ENCODE data around the gene SPRY4. TPM values are rescaled to one million over a fixed set of nuclear protein-coding genes. Genes with fewer than 3 reads are reported as not detected.
"Not testable (repeated sequence)": the region's sequence is repeated elsewhere in the genome, so short reads cannot be mapped to it uniquely, and the experiment has no call there.

SPRY4 gene
- polyA plus RNA-seq, 1 donor: 48.7 TPM

DNA sequence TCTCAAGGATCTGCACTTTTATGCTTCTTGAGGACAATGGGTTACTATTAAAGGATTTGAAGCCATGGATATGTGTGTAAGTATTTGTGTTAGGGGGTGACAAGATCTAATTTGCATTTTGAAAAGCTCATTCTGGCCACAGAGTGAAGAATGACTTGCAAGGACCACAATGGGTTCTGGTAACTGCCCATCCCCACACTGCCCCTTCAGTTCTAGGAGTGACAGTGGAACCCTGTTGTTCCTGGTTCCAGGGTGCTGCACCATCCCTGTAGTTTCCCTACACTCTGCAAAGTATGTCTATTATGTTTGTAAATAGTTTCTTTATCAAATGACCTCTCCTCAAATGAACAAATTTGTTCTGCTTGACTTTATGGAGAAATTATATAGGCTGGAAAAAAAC, 9.7 kb upstream of the SPRY4 start:
- DNase-seq (ENCODE audit: low read depth): no peak

DNA sequence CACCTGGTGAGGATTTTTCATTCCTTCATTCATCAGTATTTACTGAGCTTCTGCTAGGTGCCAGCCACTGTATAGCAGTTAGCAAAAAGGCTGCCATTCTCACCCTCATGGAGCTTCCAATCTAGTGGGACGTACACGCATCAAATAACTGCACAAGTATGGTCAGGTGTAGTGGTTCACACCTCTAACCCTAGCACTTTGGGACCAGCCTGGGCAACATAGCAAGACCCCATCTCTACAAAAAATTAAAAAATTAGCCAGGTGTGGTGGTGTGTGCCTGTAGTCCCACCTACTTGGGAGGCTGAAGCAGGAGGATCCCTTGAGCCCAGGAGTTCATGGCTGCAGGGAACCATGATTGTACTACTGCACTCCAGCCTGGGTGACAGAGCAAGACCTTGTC, 8.9 kb upstream of the SPRY4 start:
- not testable (repeated sequence) for DNase-seq (ENCODE audit: low read depth)

DNA sequence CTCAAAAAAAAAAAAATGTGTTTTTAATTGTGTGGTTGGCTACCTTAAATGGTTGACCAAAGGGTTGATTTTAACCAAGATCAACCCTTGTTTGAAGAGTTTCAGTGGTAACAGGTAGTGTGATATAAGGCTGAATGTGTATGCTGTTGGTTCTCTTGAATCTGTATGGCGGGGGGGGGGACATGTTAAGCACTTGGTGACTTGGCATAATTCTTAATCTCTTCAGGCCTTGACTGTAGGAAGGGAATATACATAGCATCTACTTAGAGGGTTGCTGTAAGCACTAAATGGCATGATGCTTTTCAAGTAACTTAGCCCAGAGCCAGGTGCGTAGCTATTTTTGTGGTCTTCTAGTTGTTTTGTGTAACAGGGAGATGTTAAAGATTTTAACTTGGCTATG, 5.6 kb upstream of the SPRY4 start:
- DNase-seq (ENCODE audit: low read depth): no peak

DNA sequence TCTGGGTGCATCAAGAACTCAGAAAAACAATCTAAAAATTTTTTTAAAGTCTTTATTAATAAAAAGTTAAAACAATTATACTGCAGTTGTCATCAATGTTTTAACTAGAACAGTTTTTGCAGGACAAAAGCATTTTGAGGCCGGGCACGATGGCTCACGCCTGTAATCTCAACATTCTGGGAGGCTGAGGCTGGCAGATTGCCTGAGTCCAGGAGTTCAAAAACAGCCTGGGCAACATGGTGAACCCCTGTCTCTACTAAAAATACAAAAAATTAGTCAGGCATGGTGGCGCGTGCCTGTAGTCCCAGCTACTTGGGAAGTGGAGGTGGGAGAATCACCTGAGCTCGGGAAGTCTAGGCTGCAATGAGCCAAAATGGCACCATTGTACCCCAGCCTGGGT, 5.2 kb upstream of the SPRY4 start:
- no peak for DNase-seq (ENCODE audit: low read depth)

DNA sequence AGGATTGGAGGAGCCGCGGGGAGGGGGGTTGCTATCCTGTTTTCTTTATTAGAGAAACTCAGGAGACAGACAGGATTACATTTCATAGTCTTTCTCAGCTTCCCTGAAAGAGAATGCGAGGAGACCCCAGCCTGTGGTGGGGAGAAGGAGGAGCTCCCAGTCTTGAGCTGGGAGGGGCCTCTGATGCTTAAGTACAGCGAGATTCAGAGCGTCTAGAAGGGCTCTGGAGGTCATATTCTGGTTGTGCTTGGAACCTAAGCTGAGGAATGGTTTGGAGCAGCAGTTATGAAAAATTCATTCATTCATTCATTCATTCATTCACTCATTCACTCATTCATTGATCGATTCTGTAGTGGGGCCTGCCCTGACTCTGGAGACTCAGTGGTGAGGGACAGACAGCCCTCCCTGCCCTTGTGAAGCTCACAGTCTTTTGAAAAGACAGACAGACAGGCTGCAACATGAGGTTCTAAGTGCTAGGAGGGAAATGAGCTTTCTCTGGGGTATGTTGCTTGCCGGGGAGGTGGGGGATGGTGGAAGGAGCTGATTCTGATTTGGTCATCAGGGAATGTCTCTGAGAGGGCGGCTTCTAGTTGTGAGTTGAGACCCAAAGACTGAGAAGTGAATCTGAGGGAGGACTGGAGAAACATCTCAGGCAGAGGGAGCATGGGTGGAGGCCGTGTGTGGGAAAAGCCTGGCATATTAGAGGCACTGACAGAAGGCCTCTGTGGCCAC, 2.5 kb upstream of the SPRY4 start:
- no peak for DNase-seq (ENCODE audit: low read depth)

DNA sequence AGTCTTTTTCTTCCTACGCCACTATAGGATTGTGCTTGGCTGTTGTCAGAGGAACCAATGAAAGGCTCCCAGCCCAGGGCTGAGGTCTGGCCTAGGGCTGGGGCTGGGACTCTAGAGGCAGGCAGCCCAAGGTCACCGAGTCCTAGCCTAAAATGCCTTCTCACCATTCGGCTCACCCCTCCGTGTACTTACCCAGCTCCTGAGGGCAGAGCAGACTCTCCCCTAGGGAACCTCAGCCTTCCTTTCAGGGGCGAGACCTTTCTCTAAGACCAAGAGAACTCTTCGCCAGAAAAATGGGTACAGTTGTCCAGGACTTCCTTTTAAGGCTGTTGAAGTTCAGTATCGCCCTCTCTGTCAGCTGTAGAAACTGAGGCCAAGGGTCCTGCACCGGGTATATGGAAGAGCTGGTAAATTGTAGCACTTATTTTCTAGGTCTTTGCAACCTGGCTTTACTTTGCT, 1.7 kb upstream of the SPRY4 start:
- DNase-seq (ENCODE audit: low read depth): no peak

DNA sequence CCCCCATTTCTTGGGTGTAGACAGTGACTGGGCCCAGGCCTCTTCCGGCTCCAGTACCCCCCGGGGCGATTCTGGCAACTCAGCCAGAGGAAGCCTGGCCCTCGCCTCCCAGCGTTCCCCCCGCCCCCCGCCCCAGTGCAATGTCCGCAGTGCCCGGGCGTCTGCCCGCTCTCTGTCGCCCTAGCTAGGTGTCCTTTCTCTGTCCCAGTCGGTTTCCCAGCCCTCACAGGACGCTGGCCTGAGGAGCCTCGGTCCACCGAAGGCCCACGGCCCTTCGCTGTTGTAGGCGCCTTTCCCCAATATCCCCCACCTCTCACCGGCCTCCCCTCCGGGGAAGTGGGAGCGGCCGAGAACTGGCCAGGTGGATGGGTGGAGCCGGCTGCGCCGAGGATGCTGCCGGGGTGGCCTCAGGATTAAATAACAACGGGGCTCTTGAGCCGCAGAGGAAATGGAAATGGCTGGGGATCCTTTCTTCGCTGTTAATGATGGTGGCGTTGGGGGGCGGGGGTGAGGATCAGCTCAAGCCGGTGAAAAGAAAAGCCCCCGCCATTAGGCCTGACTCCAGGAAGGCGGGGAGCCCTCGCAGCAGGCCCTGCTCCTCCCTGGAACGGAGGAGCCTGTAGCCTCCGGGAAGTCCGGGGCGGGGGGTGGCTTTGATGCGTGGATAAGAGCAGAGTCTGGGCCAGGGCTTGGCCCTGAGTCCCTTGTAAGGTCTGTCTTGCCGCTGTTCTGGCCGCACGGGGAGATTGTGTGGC, 1.1 kb upstream of the SPRY4 start:
- no peak for DNase-seq (ENCODE audit: low read depth)

DNA sequence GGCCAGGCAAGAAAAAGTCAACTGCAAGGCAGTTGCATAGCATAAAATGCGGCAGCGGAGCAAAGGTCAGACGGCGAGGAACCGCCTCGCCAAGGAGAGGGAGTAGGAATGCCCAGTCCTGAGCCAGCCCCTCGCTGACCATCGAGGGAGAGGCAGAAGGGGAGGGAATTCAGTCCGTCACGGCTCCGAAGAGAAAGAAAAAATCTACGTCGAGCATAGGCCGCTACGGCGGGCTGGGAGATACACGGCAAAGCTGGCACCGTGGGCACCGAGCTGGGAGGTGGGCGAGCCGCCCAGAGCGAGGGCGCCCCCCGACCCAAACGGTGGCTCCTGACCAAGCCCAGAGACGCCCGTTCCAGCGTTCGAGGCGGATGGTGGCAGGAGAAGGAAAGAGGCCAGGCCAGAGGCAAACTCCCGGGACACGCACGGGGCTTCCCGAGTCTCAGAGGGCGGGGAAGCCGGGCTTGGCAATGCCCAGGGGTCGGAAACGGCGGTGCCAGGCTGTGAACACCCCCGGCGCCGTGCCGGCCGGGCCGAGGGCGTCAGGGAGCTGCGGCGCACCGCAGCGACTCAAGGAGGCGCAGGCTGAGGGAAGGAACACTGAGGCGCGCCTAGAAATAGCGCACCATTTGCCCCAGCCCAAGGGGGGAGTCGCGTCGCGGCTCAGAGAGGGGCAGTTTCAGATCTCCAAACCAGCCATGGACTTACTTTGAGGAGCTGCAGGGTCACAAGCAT, 518 bp downstream of the SPRY4 start:
- no peak for DNase-seq (ENCODE audit: low read depth)

DNA sequence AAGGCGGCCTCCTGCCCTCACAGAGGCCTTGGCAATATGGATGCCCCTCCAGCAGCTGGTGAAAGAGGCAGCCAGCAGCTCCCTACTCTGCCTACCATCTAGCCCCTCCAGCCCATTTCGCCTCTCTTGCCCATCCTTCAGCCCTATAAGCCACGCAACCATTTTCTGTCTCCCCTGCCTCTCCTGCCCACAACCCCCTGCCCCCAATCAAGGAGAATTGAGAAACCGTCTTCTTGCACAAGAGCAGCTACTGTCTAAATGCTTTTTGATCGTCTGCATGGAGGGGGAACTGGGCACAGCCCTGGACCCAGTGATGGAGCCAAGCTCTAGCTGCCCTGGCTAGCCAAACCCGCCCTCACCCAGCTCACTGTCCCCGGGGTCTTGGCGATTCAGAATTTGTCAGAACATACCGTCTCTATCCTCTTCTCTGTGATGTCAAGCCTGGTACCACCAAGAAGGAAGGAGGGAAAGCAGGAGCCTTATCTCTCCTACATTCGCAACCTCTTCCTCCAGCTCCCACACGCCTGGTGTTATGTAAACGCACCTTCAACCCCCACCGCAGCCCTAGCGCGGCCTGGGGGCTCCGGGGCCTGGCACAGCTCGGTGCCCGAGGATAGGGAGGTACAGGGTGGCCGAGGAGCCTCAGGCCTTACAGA, 1.2 kb downstream of the SPRY4 start:
- no peak for DNase-seq (ENCODE audit: low read depth)

DNA sequence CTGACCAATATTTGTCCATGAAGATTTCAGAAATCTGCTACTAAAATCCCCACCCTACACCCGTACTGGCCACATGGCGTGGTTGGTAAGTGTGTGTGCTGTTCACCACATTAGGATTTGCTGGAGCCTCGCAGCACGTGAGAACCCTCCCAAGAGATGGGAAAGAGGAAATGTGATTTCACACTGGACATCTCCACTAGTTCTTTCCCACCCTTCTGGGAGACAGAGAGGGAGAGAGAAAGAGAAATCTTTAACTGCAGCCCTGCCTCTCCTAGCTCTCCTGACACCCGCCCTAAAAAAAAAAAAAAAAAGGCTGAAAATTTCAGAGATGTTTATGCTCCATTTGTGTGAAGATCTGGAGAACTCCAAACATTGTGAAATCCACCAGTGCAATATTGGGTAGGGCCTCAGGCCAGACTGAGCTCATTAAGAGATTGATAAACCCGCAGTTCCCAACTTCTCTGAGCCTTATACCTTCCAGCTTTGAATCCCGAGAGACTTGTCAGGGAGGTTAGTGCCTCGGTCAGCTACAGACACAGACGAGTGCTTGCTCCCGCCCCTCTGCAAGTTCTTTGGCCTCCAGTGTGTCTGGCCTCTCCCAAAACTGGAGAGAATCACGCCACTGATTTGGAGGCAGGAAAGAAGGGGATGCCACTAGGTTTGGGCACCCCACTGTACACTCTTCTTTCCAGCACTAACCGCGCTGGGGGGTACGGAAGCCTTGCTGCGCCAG, 1.9 kb downstream of the SPRY4 start:
- DNase-seq (ENCODE audit: low read depth): no peak

DNA sequence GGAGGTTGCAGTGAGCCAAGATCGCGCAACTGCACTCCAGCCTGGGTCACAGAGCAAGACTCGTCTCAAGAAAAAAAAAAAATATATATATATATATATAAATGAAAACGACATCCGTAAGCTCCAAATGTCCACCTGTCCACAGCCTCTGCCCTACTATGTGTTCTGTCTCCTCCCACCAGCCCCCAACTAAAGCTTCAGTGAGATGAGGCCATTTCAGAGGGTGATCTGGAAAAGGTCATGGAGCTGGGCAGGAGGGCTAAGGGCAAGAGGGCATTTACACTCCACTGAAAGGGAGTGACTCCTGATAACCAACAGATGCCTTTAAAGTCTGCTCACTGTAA, 2.4 kb downstream of the SPRY4 start:
- DNase-seq (ENCODE audit: low read depth): no peak

DNA sequence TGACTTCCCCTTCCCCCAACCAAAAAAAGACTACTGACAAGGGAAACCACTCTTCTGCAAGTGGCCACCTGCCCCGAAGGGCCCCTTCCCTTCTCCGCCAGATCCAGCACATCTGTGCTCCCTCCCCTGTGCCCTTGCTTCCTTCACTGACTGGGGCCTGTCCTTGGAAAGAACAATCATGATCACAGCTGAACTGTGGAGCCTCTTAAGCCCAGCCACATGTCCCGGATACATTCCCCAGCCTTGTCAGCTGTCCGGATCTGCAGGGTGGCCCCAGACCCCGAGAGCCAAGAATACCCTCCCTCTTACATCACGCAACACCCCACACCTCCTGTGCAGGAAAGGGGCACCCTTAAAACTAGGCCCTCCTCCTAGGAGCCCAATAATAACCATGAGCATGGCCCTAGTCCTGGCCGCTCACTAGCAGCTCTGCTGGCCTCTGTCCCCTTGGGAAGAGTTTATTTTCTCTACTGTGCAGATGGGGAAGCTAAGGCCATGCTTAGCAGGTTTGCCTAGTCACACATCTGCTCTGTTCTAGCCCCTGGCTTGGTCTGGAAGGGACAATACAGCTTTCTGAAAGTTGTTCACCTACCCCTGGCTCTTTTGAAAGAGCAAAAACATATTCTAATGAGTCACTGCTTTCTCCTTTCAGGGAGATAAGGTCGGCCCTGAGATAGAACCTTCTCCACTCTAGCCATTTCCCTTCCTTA, 3.8 kb downstream of the SPRY4 start:
- no peak for DNase-seq (ENCODE audit: low read depth)

DNA sequence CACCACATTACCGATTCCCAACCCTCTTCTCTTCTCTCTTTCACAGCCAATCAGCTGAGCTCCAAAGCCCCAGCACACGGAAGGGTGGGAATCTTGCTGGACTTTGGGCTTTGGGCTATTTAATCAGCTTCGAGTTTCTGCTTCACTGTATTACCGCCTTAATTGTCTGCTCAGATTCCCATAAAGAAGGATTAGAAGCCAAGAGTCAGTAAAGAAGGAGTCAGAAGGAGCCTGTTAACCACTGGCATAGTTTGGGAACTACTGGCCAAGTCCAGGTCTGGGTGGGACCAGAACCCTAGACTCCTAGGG, 4.4 kb downstream of the SPRY4 start:
- DNase-seq (ENCODE audit: low read depth): no peak

DNA sequence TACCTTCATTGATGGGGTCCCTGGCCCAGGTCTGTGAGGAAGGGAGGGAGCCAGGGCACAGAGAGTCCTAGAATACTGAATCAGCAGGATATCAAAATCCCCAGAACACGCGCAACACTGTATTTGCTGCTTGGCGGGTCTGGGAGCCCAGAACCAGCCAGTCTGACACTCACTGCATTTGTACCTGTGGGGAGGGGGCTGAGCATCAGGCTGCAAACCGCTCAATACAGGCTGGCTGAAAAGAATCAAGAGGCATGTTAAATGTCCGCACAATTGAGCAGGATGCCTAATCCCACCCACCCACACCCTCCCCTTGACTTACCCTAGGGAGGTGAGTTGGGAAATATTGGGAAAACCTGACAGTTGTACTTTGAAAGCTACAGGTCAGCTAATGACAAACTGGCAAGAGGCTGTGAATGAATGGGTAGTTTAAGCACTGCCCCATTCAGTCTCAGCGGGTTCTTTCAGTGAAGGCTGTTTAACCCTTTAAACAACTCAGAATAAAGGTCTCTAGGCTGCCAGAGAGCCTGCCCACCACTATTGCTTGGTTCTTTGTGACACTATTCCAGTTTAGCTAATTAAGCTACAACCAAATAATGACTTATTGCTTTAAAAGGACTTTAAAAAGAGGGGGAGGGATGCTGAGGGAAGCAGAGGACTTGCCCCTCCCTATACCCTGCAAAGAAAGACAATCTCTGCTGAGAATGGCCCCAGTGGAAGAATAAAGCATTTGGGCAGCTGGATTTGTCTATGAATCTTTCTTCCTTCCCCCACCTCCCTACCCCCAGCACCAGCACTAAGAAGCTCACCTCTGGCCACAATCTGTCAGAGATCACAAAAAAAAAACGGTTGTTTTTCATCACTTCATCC, 5.0 kb downstream of the SPRY4 start:
- DNase-seq (ENCODE audit: low read depth): no peak

DNA sequence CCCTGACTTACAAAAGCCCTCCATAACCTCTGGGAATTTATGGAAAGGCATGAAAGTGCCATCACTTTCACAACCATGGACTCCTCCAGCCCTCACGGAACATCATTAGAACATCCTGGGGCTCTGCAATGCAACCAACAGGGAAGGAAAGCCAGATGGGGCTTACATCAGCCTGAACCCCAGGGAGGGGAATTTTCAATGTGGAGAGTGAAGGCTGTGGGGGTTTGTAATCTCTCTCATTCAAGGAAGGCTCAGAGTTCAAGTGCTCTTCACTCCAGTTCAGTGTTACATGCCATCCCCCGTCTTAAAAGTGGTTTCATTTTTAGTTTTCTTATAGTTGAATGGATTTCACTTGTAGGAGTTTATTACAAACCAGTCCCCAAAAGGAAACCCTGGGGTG, 5.7 kb downstream of the SPRY4 start:
- no peak for DNase-seq (ENCODE audit: low read depth)

DNA sequence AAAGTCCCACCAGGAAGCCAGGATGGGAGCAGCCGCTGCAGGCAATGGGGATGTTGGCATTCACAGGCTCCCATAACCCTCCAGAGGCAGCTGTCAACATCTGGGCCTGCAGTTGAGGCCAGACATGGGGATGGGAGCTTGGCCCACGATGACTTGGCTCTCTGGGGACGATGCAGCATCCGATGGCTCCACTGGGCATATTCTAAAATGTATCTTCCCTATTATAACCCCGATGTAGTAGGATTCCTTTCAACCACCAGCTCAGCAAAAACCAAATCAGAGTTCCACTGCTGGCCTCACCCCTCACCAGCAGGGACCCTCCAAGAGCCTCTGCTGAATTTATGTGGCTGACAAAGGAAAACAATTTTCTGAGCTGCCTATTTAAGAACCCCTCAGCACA, 7.1 kb downstream of the SPRY4 start:
- no peak for DNase-seq (ENCODE audit: low read depth)

DNA sequence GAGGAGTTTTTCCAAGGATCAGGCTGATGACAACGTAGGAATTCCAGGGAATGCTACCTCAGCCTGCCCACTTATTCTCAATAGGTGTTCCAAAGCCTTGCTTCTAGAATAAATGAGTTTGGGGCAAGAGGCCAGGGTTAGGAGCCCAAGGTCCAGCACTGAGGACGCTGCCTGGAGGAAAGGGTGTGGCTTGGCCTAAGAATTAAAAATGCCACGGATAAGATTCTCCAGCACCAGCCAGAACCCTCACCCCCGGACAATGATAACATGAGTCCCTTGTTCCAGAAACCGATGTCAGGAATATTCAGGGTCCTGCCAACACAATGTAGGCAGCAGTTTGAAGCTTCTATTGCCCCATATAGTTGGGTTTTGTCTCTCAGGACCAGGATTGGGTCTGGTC, 7.6 kb downstream of the SPRY4 start:
- no peak for DNase-seq (ENCODE audit: low read depth)

DNA sequence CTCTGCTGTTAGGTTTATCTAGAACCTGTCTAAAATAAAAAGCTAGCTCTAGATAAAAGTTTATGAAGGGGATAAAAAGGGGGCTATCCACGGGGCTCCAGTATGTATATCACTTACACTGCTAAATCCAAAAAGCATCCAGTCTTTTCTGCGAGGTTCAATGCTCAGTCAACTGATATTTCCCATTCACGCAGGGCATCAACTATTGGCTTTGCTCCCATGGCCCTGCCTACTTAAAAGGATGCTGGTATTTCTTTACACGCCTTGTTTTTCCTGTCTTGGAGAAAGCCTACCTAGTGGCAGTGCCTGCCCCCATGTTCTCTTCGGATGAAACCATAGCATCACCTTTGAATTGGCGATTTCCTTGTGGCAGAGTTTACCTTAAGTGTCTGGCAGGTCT, 8.1 kb downstream of the SPRY4 start:
- DNase-seq (ENCODE audit: low read depth): no peak

DNA sequence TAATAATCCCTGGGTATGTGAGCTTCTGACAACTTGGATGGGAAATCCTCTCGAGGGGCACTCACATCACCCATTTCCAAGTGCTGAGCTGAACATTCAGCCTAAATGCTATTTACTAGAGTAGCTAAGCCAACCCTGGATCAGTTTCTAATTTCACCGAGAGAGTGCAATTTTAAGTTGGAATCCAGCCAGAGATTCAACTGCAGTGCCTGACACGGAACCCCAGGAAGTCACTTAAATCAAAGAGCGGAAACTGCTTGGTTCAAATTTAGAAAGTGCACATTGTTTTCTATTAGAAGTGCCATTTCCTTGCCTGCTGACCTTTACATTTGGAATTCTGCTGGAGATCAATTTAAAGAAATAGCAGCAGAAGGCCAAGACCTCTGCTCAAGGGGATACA, 8.8 kb downstream of the SPRY4 start:
- no peak for DNase-seq (ENCODE audit: low read depth)

Data from forelimb muscle (tissue), 1 donor.